SK-N-MC (cell line): Measurements from ENCODE around the gene REEP3.

ENCODE experiments used
- EZH2 ChIP-seq: fragments of 200-600 bp; sonication (generic); IDR thresholded peaks from one replicate; pipeline ENCODE4 v1.6.1; 2017; ENCODE audit warnings: antibody characterized with exemption
- FOXP2 ChIP-seq: optimal IDR thresholded peaks from 2 replicates; pipeline ENCODE3; 2011; ENCODE audit warnings: mild to moderate bottlenecking, moderate library complexity; ENCODE audit not compliant: insufficient read depth; ENCODE audit errors: extremely low read length, control extremely low read depth
- POLR2AphosphoS5 ChIP-seq: IDR thresholded peaks from 2 replicates; pipeline ENCODE4 v1.6.1; 2012; ENCODE audit warnings: mild to moderate bottlenecking, low read depth, low read length, borderline replicate concordance

GRCh38 chr10:63502832-63503231 is 18.4 kb upstream of the REEP3 start:
- no peak for TF ChIP-seq POLR2AphosphoS5
- TF ChIP-seq EZH2 = no peak
- no peak for TF ChIP-seq FOXP2
